Transverse colon (tissue), 4 donors: ENCODE results near the gene RND3. TPM values are rescaled to one million over a fixed set of nuclear protein-coding genes. Genes with fewer than 3 reads are reported as not detected.

ENCODE experiments used
- DNase-seq: peaks from one replicate; pipeline ENCODE4 v3.0.0-alpha.2; 2019
- H3K27ac ChIP-seq, 4 donors: fragments of 200-600 bp; sonication (generic); 2 replicates each; pipeline ENCODE4 v1.5.1; 2016 to 2018; ENCODE audit warnings: inconsistent platforms in 4 of 4
- H3K27me3 ChIP-seq: fragments of 200-600 bp; sonication (generic); 2 replicates; pipeline ENCODE4 v1.5.1; 2017; ENCODE audit warnings: inconsistent platforms
- H3K36me3 ChIP-seq, 4 donors: fragments of 200-600 bp; sonication (generic); 2 replicates each; pipeline ENCODE4 v1.5.1; 2017 to 2019; ENCODE audit warnings: inconsistent platforms in 4 of 4
- H3K4me1 ChIP-seq, 4 donors: fragments of 200-600 bp; sonication (generic); 2 replicates each; pipeline ENCODE4 v1.5.1; 2017 to 2020; ENCODE audit warnings: inconsistent platforms in 4 of 4
- H3K4me3 ChIP-seq, 4 donors: fragments of 200-600 bp; sonication (generic); 1 replicate in 1 of 4; 2 replicates in 3 of 4; pipeline versions ENCODE4 v1.5.1 to v1.6.1; 2017 to 2019; ENCODE audit warnings: inconsistent platforms in 4 of 4
- H3K9me3 ChIP-seq, 2 donors: fragments of 200-600 bp; sonication (generic); 2 replicates each; pipeline ENCODE4 v1.5.1; 2017 to 2019; ENCODE audit warnings: inconsistent platforms in 2 of 2
- CTCF ChIP-seq, 5 experiments: fragments of 200-600 bp in 3 of 5; fragments of 450-650 bp in 2 of 5; sonication (generic) in 3 of 5; IDR thresholded peaks; 1 replicate in 2 of 5; 2 replicates in 3 of 5; pipeline ENCODE4 v1.5.1; 2016 to 2017; ENCODE audit warnings: antibody characterized with exemption in 5 of 5, inconsistent platforms in 3 of 5, mild to moderate bottlenecking in 2 of 5, moderate library complexity in 1 of 5
- EP300 ChIP-seq: sonication (generic); formaldehyde crosslinking; IDR thresholded peaks from one replicate; pipeline ENCODE4 v1.6.1; 2017; ENCODE audit warnings: antibody characterized with exemption, low read depth
- POLR2A ChIP-seq: fragments of 450-650 bp; IDR thresholded peaks from one replicate; pipeline ENCODE4 v1.6.1; 2016; ENCODE audit warnings: antibody characterized with exemption, mild to moderate bottlenecking, moderate library complexity
- POLR2AphosphoS5 ChIP-seq, 3 donors: sonication (generic); formaldehyde crosslinking; IDR thresholded peaks; one replicate each; pipeline ENCODE4 v1.6.1; 2016; ENCODE audit warnings: antibody characterized with exemption in 3 of 3
- WGBS, 2 donors: methylation state at CpG; one replicate each; pipeline ENCODE4 v1.1.5; 2018; ENCODE audit warnings: low coverage in 1 of 2; 5-methylcytosine and 5-hydroxymethylcytosine counted together
- in situ Hi-C, 4 donors: fragments of 200-750 bp; cut with MboI; loops; one replicate each; pipeline versions ENCODE4 v1.15.0 to v1.15.1; 2017; ENCODE audit warnings: low sequenced_read_pairs in 3 of 4, low pct_ligation_motif_present in 1 of 4, low pct_unique_long_range_greater_than_20kb in 1 of 4
- intact Hi-C: fragments of 100-400 bp; cut with DNase I; formaldehyde crosslinking; loops from one replicate; pipeline ENCODE4 v1.15.1; 2023; ENCODE audit warnings: low total_unique reads
- total RNA-seq, 4 donors: library from RNA; depleted of rRNA; stranded (reverse); fragments of >200 nt; gene quantifications; one replicate each; pipeline ENCODE4 v1.1.0, GENCODE V29; 2016

Gene RND3
- total RNA-seq, 4 donors from 2014 or later, result 16.5 to 54.6 (median 46.1) TPM

DNA sequence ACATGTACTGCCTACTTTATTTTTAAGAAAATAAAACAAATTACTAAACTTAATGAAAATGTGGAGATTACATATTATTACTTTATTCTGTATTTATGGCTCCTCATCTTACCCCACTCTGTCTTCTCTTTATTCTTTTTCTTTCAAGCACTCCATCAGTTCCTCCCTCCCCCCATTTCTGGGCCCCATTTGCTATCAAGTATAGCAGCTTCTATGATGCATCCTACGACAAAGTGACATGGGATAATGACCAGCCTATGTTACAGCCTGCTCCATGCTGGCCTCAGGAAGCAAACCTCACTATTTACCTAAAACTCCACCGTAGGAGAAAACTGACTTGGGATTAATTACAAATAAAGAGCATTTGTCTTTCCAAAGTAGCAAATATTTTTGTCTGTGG lies 58.8 kb downstream of the RND3 start:
- Histone ChIP-seq H3K27ac (no peak overlapping the region), H3K4me1 (peaks cover 0 to 5% (median 0%) of the 10 kb centered on the region in 4 donors), H3K36me3 (no peaks in the 10 kb centered on the region), H3K4me3 (no peak overlapping the region), H3K9me3 (no peaks in the 10 kb centered on the region), H3K27me3 (no peaks in the 10 kb centered on the region)
- in situ Hi-C loops, result no loop called here
- no peak for DNase-seq
- intact Hi-C loops, result no loop called here
- WGBS, 2 donors, result 54 to 60% methylated on average over 2 of the region's 2 CpGs
- TF ChIP-seq POLR2AphosphoS5 (IDR thresholded peaks at IDR 0.05) (no peak), POLR2A (no peak), CTCF (IDR thresholded peaks at IDR 0.05) (no peak), EP300 (no peak)

DNA sequence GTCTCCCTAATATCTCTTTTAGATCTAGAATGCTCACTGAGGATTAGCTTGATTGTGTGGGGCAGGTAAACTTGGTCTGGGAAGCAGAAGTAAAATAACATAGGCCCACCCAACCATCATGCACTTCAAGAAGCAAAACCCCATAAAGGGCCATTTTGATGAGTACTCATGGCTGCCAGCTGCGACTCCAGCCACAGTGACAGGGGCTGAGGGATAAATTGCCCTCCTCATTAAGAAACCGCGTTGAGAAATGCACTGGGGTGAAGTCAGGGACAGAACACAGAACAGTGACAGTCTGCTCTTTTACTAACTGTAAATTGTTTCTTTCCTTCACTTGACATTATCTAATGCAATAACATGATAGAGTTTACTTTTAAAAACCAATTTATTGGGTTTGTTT lies 60.2 kb downstream of the RND3 start:
- H3K27me3 ChIP-seq, result no peaks in the 10 kb centered on the region
- peaks cover 0 to 5% (median 0%) of the 10 kb centered on the region in 4 donors for H3K4me1 ChIP-seq
- in situ Hi-C loops, result no loop called here
- 83% methylated on average over 3 of the region's 3 CpGs; no CpG with 5 or more reads in 1 of the 2 donors for WGBS, 2 donors
- no peak overlapping the region for H3K4me3 ChIP-seq
- no peak for DNase-seq
- intact Hi-C loops, result no loop called here
- H3K27ac ChIP-seq, result no peak overlapping the region
- no peak for TF ChIP-seq CTCF (IDR thresholded peaks at IDR 0.05)
- no peak for TF ChIP-seq POLR2AphosphoS5 (IDR thresholded peaks at IDR 0.05)
- no peak for TF ChIP-seq POLR2A
- no peak for TF ChIP-seq EP300
- no peaks in the 10 kb centered on the region for H3K36me3 ChIP-seq
- H3K9me3 ChIP-seq, result no peaks in the 10 kb centered on the region

GRCh38 chr2:150426724-150427123 lies 60.7 kb downstream of the RND3 start:
- H3K27me3 ChIP-seq, result no peaks in the 10 kb centered on the region
- DNase-seq, result no peak
- H3K4me1 ChIP-seq, result peaks cover 0 to 6% (median under 1%) of the 10 kb centered on the region in 4 donors
- in situ Hi-C loops, result no loop called here
- no peaks in the 10 kb centered on the region for H3K9me3 ChIP-seq
- H3K36me3 ChIP-seq, result no peaks in the 10 kb centered on the region
- no peak for TF ChIP-seq POLR2AphosphoS5 (IDR thresholded peaks at IDR 0.05)
- intact Hi-C loops, result no loop called here
- H3K27ac ChIP-seq, result no peak overlapping the region
- H3K4me3 ChIP-seq, result no peak overlapping the region
- WGBS, 2 donors, result 84 to 87% methylated on average over 4 of the region's 4 CpGs

- WGBS, 2 donors, result 43 to 61% methylated on average over 2 of the region's 2 CpGs
- TF ChIP-seq POLR2AphosphoS5 (IDR thresholded peaks at IDR 0.05) (no peak), POLR2A (no peak), EP300 (no peak), CTCF (IDR thresholded peaks at IDR 0.05) (no peak)
Measured at GRCh38 chr2:150426315-150426714, 61.2 kb downstream of the RND3 start.

More at GRCh38 chr2:150426315-150426714, 61.2 kb downstream of the RND3 start:
- in situ Hi-C loops, result no loop called here
- Histone ChIP-seq H3K36me3 (no peaks in the 10 kb centered on the region), H3K27me3 (no peaks in the 10 kb centered on the region), H3K4me1 (peaks cover 0 to 10% (median 2%) of the 10 kb centered on the region in 4 donors), H3K27ac (no peak overlapping the region), H3K9me3 (no peaks in the 10 kb centered on the region), H3K4me3 (no peak overlapping the region)
- no peak for DNase-seq
- intact Hi-C loops, result no loop called here
